HepG2 (cell line): ENCODE results near the gene MFNG. TPM values are rescaled to one million over a fixed set of nuclear protein-coding genes. Genes with fewer than 3 reads are reported as not detected.
A peak's percentile ranks its signal among the peaks of the same experiment; 100 is the strongest.

ENCODE experiments used
- GABPB1 ChIP-seq: IDR thresholded peaks from 2 replicates; pipeline ENCODE4 v1.6.1; 2016; ENCODE audit warnings: mild to moderate bottlenecking, missing genetic modification reagents, moderate library complexity, missing compliant biosample characterization
- GTF2F1 ChIP-seq: fragments of 150-350 bp; IDR thresholded peaks from 2 replicates; pipeline ENCODE4 v1.6.1; 2014; ENCODE audit warnings: low read length
- MTF2 ChIP-seq: sonication (generic); formaldehyde crosslinking; IDR thresholded peaks from 2 replicates; pipeline ENCODE4 v1.5.0; 2020; ENCODE audit warnings: missing genetic modification reagents, borderline replicate concordance
- NFKBIZ ChIP-seq: IDR thresholded peaks from 2 replicates; pipeline ENCODE4 v1.6.1; 2018; ENCODE audit warnings: missing genetic modification reagents, missing compliant biosample characterization
- POLR2G ChIP-seq: fragments of 200-400 bp; formaldehyde crosslinking; IDR thresholded peaks from 2 replicates; pipeline ENCODE4 v1.6.1; 2018; ENCODE audit warnings: mild to moderate bottlenecking, low read depth, low read length, moderate library complexity
- RFX1 ChIP-seq: fragments of 450-650 bp; IDR thresholded peaks from 2 replicates; pipeline ENCODE4 v1.6.1; 2017
- SNAPC4 ChIP-seq: sonication (generic); formaldehyde crosslinking; IDR thresholded peaks from 2 replicates; pipeline ENCODE4 v1.4.0; 2020; ENCODE audit warnings: mild to moderate bottlenecking, missing genetic modification reagents
- SP140L ChIP-seq: sonication (generic); formaldehyde crosslinking; IDR thresholded peaks from 2 replicates; pipeline ENCODE4 v1.4.0; 2020; ENCODE audit warnings: missing genetic modification reagents, borderline replicate concordance
- UBTF ChIP-seq: sonication (generic); formaldehyde crosslinking; IDR thresholded peaks from 2 replicates; pipeline ENCODE4 v1.4.0; 2020; ENCODE audit warnings: mild to moderate bottlenecking, missing genetic modification reagents
- ZMAT3 ChIP-seq: sonication (generic); formaldehyde crosslinking; conservative IDR thresholded peaks from 2 replicates; pipeline ENCODE4 v1.7.0; 2021; ENCODE audit warnings: missing genetic modification reagents
- ZNF317 ChIP-seq: sonication (generic); formaldehyde crosslinking; IDR thresholded peaks from 2 replicates; pipeline ENCODE4 v1.5.0; 2020; ENCODE audit warnings: mild to moderate bottlenecking, missing genetic modification reagents
- ZNF318 ChIP-seq: sonication (generic); formaldehyde crosslinking; IDR thresholded peaks from 2 replicates; pipeline ENCODE4 v1.4.0; 2020; ENCODE audit warnings: mild to moderate bottlenecking, missing genetic modification reagents
- ZNF496 ChIP-seq: sonication (generic); formaldehyde crosslinking; IDR thresholded peaks from 2 replicates; pipeline ENCODE4 v1.8.1; 2023; ENCODE audit warnings: mild to moderate bottlenecking, moderate library complexity, missing genetic modification reagents; ENCODE audit not compliant: insufficient replicate concordance
- ZNF562 ChIP-seq: sonication (generic); formaldehyde crosslinking; IDR thresholded peaks from 2 replicates; pipeline ENCODE4 v1.8.0; 2022; ENCODE audit warnings: missing genetic modification reagents, borderline replicate concordance
- ZNF790 ChIP-seq: sonication (generic); formaldehyde crosslinking; IDR thresholded peaks from 2 replicates; pipeline ENCODE4 v1.8.0; 2022; ENCODE audit warnings: missing genetic modification reagents, mild to moderate bottlenecking, borderline replicate concordance
- ZNF850 ChIP-seq: sonication (generic); formaldehyde crosslinking; conservative IDR thresholded peaks from 2 replicates; pipeline ENCODE4 v1.9.0; 2021; ENCODE audit warnings: mild to moderate bottlenecking, missing genetic modification reagents
- polyA plus RNA-seq, 8 experiments: library from polyadenylated mRNA; depleted of rRNA in 3 of 8; stranded (reverse) in 7 of 8; unstranded in 1 of 8; fragments of >200 nt; fragmentation: Illumina TruSeq in 4 of 8; extraction: Trizol in 4 of 8; gene quantifications; 2 replicates each; pipeline versions ENCODE4 v1.2.1 to v1.2.3, GENCODE V29; 2011 to 2016; ENCODE audit warnings: low read depth in 4 of 8, missing spikeins in 1 of 8, mixed read lengths in 1 of 8; ENCODE audit not compliant: insufficient read depth in 1 of 8
- total RNA-seq, 5 experiments: library from RNA; depleted of rRNA; stranded (reverse); fragments of >200 nt; fragmentation: Illumina TruSeq; extraction: Trizol; gene quantifications; 2 replicates each; pipeline ENCODE4 v1.2.3, GENCODE V29; 2016; ENCODE audit warnings: low read depth in 1 of 5

MFNG gene
- total and polyA plus RNA-seq, 2 of the 13 experiments (the other 11 are each of a cell fraction or from before 2014, with no cell fraction given) = 1.0 to 11.7 TPM

- TF ChIP-seq GTF2F1 (no peak), NFKBIZ (CRISPR knock-in tag) (no peak), GABPB1 (peak; percentile 29; the same call in 1 of the 2 replicates), POLR2G (no peak), ZNF790 (CRISPR knock-in tag) (no peak), ZNF496 (CRISPR knock-in tag) (no peak), ZNF318 (no peak), MTF2 (CRISPR knock-in tag) (no peak), ZNF850 (CRISPR knock-in tag) (no peak), UBTF (CRISPR knock-in tag) (no peak), SNAPC4 (CRISPR knock-in tag) (no peak), ZNF562 (CRISPR knock-in tag) (no peak), ZMAT3 (CRISPR knock-in tag) (no peak), SP140L (CRISPR knock-in tag) (no peak), RFX1 (no peak), ZNF317 (CRISPR knock-in tag) (no peak)
These were observed 49.0 kb upstream of the MFNG start (continued) for GRCh38 chr22:37535159-37535558.
